GM18909 (cell line): ENCODE data around the gene NR2C2AP.
A peak's percentile ranks its signal among the peaks of the same experiment; 100 is the strongest.
"Not testable (repeated sequence)": the region's sequence is repeated elsewhere in the genome, so short reads cannot be mapped to it uniquely, and the experiment has no call there.

Source experiments
- ATAC-seq: cut with Tn5 transposase; IDR thresholded peaks from one replicate; pipeline ENCODE4 v1.9.1; 2021; ENCODE audit warnings: mild to moderate bottlenecking; ENCODE audit not compliant: unreplicated experiment, poor library complexity

Gene NR2C2AP

GRCh38 chr19:19203012-19203856 lies at the start of gene NR2C2AP:
Gene NR2C2AP, minus strand, starts transcription at chr19:19203414. Its CDS starts 354 bp downstream, at chr19:19203060.
- peak; percentile 76 for ATAC-seq

- no peak for ATAC-seq
These were observed 47.1 kb upstream of the NR2C2AP start for GRCh38 chr19:19250196-19250801.

- ATAC-seq: no peak
These were observed 37.3 kb upstream of the NR2C2AP start for GRCh38 chr19:19240476-19240875.

GRCh38 chr19:19239675-19240074 lies 36.5 kb upstream of the NR2C2AP start:
- ATAC-seq: no peak

- ATAC-seq: no peak
These were observed 35.1 kb upstream of the NR2C2AP start for GRCh38 chr19:19238126-19238894.

GRCh38 chr19:19236173-19236572 lies 33.0 kb upstream of the NR2C2AP start:
- no peak for ATAC-seq

- ATAC-seq: no peak
These were observed 31.1 kb upstream of the NR2C2AP start for GRCh38 chr19:19234220-19234816.

- ATAC-seq: no peak
These were observed 29.1 kb upstream of the NR2C2AP start for GRCh38 chr19:19232261-19232721.

- ATAC-seq: no peak
These were observed 27.8 kb upstream of the NR2C2AP start for GRCh38 chr19:19230999-19231398.

GRCh38 chr19:19229701-19230100 lies 26.5 kb upstream of the NR2C2AP start:
- no peak for ATAC-seq

- no peak for ATAC-seq
These were observed 24.0 kb upstream of the NR2C2AP start for GRCh38 chr19:19227217-19227616.

GRCh38 chr19:19226663-19227062 lies 23.4 kb upstream of the NR2C2AP start:
- no peak for ATAC-seq

- ATAC-seq: no peak
These were observed 23.0 kb upstream of the NR2C2AP start for GRCh38 chr19:19226204-19226603.

GRCh38 chr19:19224852-19225494 lies 21.8 kb upstream of the NR2C2AP start:
- no peak for ATAC-seq

- ATAC-seq: no peak
These were observed 21.1 kb upstream of the NR2C2AP start for GRCh38 chr19:19224150-19224851.

GRCh38 chr19:19223636-19224035 lies 20.4 kb upstream of the NR2C2AP start:
- no peak for ATAC-seq

- no peak for ATAC-seq
These were observed 19.8 kb upstream of the NR2C2AP start for GRCh38 chr19:19223060-19223459.

- ATAC-seq: not testable (repeated sequence)
These were observed 17.8 kb upstream of the NR2C2AP start for GRCh38 chr19:19221000-19221399.

- ATAC-seq: no peak
These were observed 15.7 kb upstream of the NR2C2AP start for GRCh38 chr19:19218911-19219310.
